Measurements from ENCODE around the gene SEMA3F.
"Not testable (repeated sequence)": the region's sequence is repeated elsewhere in the genome, so short reads cannot be mapped to it uniquely, and the experiment has no call there.

SEMA3F gene

GRCh38 chr3:50210176-50210509 is 55.0 kb downstream of the SEMA3F start:
- DNase-seq: no peak
- Histone ChIP-seq H3K27ac (ENCODE audit: low read length) (no peak overlapping the region), H3F3A (ENCODE audit: insufficient read depth, low read length) (no peaks in the 10 kb centered on the region), H4K20me1 (ENCODE audit: insufficient read depth, low read length) (no peaks in the 10 kb centered on the region; the same call in 1 of the 2 replicates), H3K9ac (ENCODE audit: low read length) (no peak overlapping the region), H3K36me3 (replicated peaks; ENCODE audit: insufficient read depth, low read length) (no peaks in the 10 kb centered on the region), H3K4me2 (ENCODE audit: low read depth, low read length) (no peak overlapping the region), H3K9me3 (replicated peaks; ENCODE audit: insufficient read depth, low read length) (no peaks in the 10 kb centered on the region), H3K4me1 (ENCODE audit: low read length) (no peaks in the 10 kb centered on the region), H2AFZ (ENCODE audit: low read length) (no peak overlapping the region), H3K9me2 (replicated peaks; ENCODE audit: insufficient read depth, low read length) (no peaks in the 10 kb centered on the region), H3K79me2 (ENCODE audit: low read length) (no peaks in the 10 kb centered on the region), H3K27me3 (replicated peaks; ENCODE audit: insufficient read depth, low read length) (peaks cover 74% of the 10 kb centered on the region), H3K4me3 (ENCODE audit: low read length) (no peak overlapping the region)
- no peak for TF ChIP-seq EZH2phosphoT487 (IDR thresholded peaks at IDR 0.05; ENCODE audit: low read length)

- Histone ChIP-seq H3F3A (ENCODE audit: insufficient read depth, low read length) (no peaks in the 10 kb centered on the region), H3K27ac (ENCODE audit: low read length) (no peak overlapping the region), H3K79me2 (ENCODE audit: low read length) (no peaks in the 10 kb centered on the region), H4K20me1 (ENCODE audit: insufficient read depth, low read length) (no peaks in the 10 kb centered on the region; the same call in 1 of the 2 replicates), H3K4me3 (ENCODE audit: low read length) (no peak overlapping the region), H3K9me3 (replicated peaks; ENCODE audit: insufficient read depth, low read length) (no peaks in the 10 kb centered on the region), H3K9me2 (replicated peaks; ENCODE audit: insufficient read depth, low read length) (no peaks in the 10 kb centered on the region), H3K36me3 (replicated peaks; ENCODE audit: insufficient read depth, low read length) (no peaks in the 10 kb centered on the region), H2AFZ (ENCODE audit: low read length) (no peak overlapping the region), H3K27me3 (replicated peaks; ENCODE audit: insufficient read depth, low read length) (peaks cover 72% of the 10 kb centered on the region), H3K9ac (ENCODE audit: low read length) (no peak overlapping the region), H3K4me2 (ENCODE audit: low read depth, low read length) (no peak overlapping the region), H3K4me1 (ENCODE audit: low read length) (no peaks in the 10 kb centered on the region)
- TF ChIP-seq EZH2 (optimal IDR thresholded peaks at IDR 0.05; ENCODE audit: low read depth, low read length) (no peak), EZH2phosphoT487 (IDR thresholded peaks at IDR 0.05; ENCODE audit: low read length) (no peak), CTCF (IDR thresholded peaks at IDR 0.05; ENCODE audit: low read length) (no peak)
- DNase-seq: no peak
Observed at GRCh38 chr3:50210510-50211367, 55.6 kb downstream of the SEMA3F start.

GRCh38 chr3:50211368-50211717 is 56.2 kb downstream of the SEMA3F start:
- not testable (repeated sequence) for H3K9me3 ChIP-seq (replicated peaks; ENCODE audit: insufficient read depth, low read length); H3K36me3 ChIP-seq (replicated peaks; ENCODE audit: insufficient read depth, low read length); H3K27ac ChIP-seq (ENCODE audit: low read length); H3K79me2 ChIP-seq (ENCODE audit: low read length); H3K4me3 ChIP-seq (ENCODE audit: low read length); H3K9me2 ChIP-seq (replicated peaks; ENCODE audit: insufficient read depth, low read length); H3K9ac ChIP-seq (ENCODE audit: low read length); H3F3A ChIP-seq (ENCODE audit: insufficient read depth, low read length); DNase-seq; H3K4me1 ChIP-seq (ENCODE audit: low read length); H3K4me2 ChIP-seq (ENCODE audit: low read depth, low read length); H4K20me1 ChIP-seq (ENCODE audit: insufficient read depth, low read length); H2AFZ ChIP-seq (ENCODE audit: low read length)
- peaks cover 70% of the 10 kb centered on the region for H3K27me3 ChIP-seq (replicated peaks; ENCODE audit: insufficient read depth, low read length)

GRCh38 chr3:50211930-50212329 is 56.8 kb downstream of the SEMA3F start:
- Histone ChIP-seq H3F3A (ENCODE audit: insufficient read depth, low read length) (no peaks in the 10 kb centered on the region), H3K4me1 (ENCODE audit: low read length) (no peaks in the 10 kb centered on the region), H3K9me2 (replicated peaks; ENCODE audit: insufficient read depth, low read length) (no peaks in the 10 kb centered on the region), H3K27me3 (replicated peaks; ENCODE audit: insufficient read depth, low read length) (peaks cover 69% of the 10 kb centered on the region), H3K79me2 (ENCODE audit: low read length) (no peaks in the 10 kb centered on the region), H2AFZ (ENCODE audit: low read length) (no peak overlapping the region), H3K36me3 (replicated peaks; ENCODE audit: insufficient read depth, low read length) (no peaks in the 10 kb centered on the region), H3K4me2 (ENCODE audit: low read depth, low read length) (no peak overlapping the region), H3K9me3 (replicated peaks; ENCODE audit: insufficient read depth, low read length) (no peaks in the 10 kb centered on the region), H3K27ac (ENCODE audit: low read length) (no peak overlapping the region), H3K4me3 (ENCODE audit: low read length) (no peak overlapping the region), H4K20me1 (ENCODE audit: insufficient read depth, low read length) (no peaks in the 10 kb centered on the region), H3K9ac (ENCODE audit: low read length) (no peak overlapping the region)
- TF ChIP-seq EZH2 (optimal IDR thresholded peaks at IDR 0.05; ENCODE audit: low read depth, low read length): no peak
- no peak for TF ChIP-seq EZH2phosphoT487 (IDR thresholded peaks at IDR 0.05; ENCODE audit: low read length)
- no peak for TF ChIP-seq CTCF (IDR thresholded peaks at IDR 0.05; ENCODE audit: low read length)
- DNase-seq: no peak
